HG02610 (cell line): ENCODE measurements around the gene SPRR1A.

Experiments
- ATAC-seq: cut with Tn5 transposase; IDR thresholded peaks from one replicate; pipeline ENCODE4 v1.9.1; 2021; ENCODE audit warnings: mild to moderate bottlenecking, moderate library complexity; ENCODE audit not compliant: unreplicated experiment

Gene SPRR1A

GRCh38 chr1:152983743-152984142 is at the start of gene SPRR1A:
Gene SPRR1A (plus strand): TSS chr1:152984081. CDS start chr1:152985231, 1,150 bp downstream.
- no peak for ATAC-seq

GRCh38 chr1:152940614-152941013 is 43.3 kb upstream of the SPRR1A start:
- ATAC-seq = no peak

- no peak for ATAC-seq
Observed at GRCh38 chr1:152941037-152941711, 42.7 kb upstream of the SPRR1A start.

- ATAC-seq = no peak
Observed at GRCh38 chr1:152942161-152942560, 41.7 kb upstream of the SPRR1A start.

GRCh38 chr1:152946248-152946647 is 37.6 kb upstream of the SPRR1A start:
- ATAC-seq = no peak

GRCh38 chr1:152946651-152947256 is 37.1 kb upstream of the SPRR1A start, which contains the start of gene SPRR5:
Gene SPRR5 (plus strand): TSS chr1:152947206. CDS start chr1:152948555, 1,349 bp downstream.
- ATAC-seq = no peak

GRCh38 chr1:152951711-152952110 is 32.2 kb upstream of the SPRR1A start:
- no peak for ATAC-seq

- no peak for ATAC-seq
Observed at GRCh38 chr1:152953761-152954160, 30.1 kb upstream of the SPRR1A start.

- no peak for ATAC-seq
Observed at GRCh38 chr1:152954436-152954835, 29.4 kb upstream of the SPRR1A start.

- no peak for ATAC-seq
Observed at GRCh38 chr1:152957561-152957960, 26.3 kb upstream of the SPRR1A start.

- ATAC-seq = no peak
Observed at GRCh38 chr1:152959273-152959672, 24.6 kb upstream of the SPRR1A start.

GRCh38 chr1:152959801-152960451 is 24.0 kb upstream of the SPRR1A start:
- ATAC-seq = no peak

GRCh38 chr1:152960452-152961044 is 23.3 kb upstream of the SPRR1A start:
- ATAC-seq = no peak

GRCh38 chr1:152961226-152961891 is 22.5 kb upstream of the SPRR1A start:
- no peak for ATAC-seq

GRCh38 chr1:152962876-152963415 is 20.9 kb upstream of the SPRR1A start:
- ATAC-seq = no peak

GRCh38 chr1:152964536-152964935 is 19.3 kb upstream of the SPRR1A start:
- ATAC-seq = no peak

GRCh38 chr1:152965853-152966252 is 18.0 kb upstream of the SPRR1A start:
- ATAC-seq = no peak

- ATAC-seq = no peak
Observed at GRCh38 chr1:152967201-152967600, 16.7 kb upstream of the SPRR1A start.

- peak; percentile 74 for ATAC-seq
Observed at GRCh38 chr1:152968248-152968647, 15.6 kb upstream of the SPRR1A start.

- no peak for ATAC-seq
Observed at GRCh38 chr1:152969036-152969435, 14.8 kb upstream of the SPRR1A start.

GRCh38 chr1:152970495-152970894 is 13.4 kb upstream of the SPRR1A start, which contains the start of gene SPRR4:
Gene SPRR4 (plus strand): TSS chr1:152970648. CDS start chr1:152971891, 1,243 bp downstream.
- ATAC-seq = no peak
